Suprapubic skin (tissue), 3 donors: ENCODE results near the gene FSD2.

ENCODE experiments used
- EP300 ChIP-seq: sonication (generic); formaldehyde crosslinking; IDR thresholded peaks from one replicate; pipeline ENCODE4 v1.6.1; 2017; ENCODE audit warnings: antibody characterized with exemption
- POLR2A ChIP-seq, 2 donors: fragments of 450-650 bp; IDR thresholded peaks; one replicate each; pipeline ENCODE4 v1.6.1; 2017; ENCODE audit warnings: antibody characterized with exemption in 2 of 2, mild to moderate bottlenecking in 2 of 2, moderate library complexity in 2 of 2
- TF ChIP-seq, protein P1 (sequence below), 2 donors: fragments of 200-600 bp in 1 of 2; fragments of 450-650 bp in 1 of 2; sonication (generic) in 1 of 2; IDR thresholded peaks; one replicate each; pipeline ENCODE4 v1.5.1; 2016 to 2019; ENCODE audit warnings: antibody characterized with exemption in 2 of 2, mild to moderate bottlenecking in 1 of 2, moderate library complexity in 1 of 2

DNA sequence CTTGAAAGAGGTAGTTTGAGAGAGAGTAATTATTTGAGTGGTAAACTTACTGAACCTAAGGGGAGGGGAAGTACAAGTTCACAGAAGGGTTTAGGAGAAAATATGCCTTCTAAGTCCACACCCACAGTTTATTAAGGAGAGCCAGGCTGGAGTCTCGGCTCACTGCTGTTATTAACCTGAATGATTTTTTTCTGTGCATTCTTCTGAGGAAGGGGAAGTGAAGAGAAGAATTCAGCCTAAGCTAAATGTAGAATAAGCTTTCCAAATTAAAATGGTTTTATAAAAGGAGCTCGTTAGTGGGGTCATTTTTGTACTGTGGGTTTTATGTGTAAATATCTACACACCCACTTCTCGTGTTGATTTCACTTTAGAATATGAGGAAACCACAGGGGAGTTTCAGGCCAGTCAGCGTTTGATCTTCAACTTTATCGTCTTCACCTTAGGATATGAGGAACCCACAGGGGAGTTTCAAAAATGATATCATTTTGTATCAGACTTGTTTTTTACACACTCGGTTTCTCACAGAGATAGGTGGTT, 5.1 kb upstream of the FSD2 start:
- TF ChIP-seq, protein P1, sequence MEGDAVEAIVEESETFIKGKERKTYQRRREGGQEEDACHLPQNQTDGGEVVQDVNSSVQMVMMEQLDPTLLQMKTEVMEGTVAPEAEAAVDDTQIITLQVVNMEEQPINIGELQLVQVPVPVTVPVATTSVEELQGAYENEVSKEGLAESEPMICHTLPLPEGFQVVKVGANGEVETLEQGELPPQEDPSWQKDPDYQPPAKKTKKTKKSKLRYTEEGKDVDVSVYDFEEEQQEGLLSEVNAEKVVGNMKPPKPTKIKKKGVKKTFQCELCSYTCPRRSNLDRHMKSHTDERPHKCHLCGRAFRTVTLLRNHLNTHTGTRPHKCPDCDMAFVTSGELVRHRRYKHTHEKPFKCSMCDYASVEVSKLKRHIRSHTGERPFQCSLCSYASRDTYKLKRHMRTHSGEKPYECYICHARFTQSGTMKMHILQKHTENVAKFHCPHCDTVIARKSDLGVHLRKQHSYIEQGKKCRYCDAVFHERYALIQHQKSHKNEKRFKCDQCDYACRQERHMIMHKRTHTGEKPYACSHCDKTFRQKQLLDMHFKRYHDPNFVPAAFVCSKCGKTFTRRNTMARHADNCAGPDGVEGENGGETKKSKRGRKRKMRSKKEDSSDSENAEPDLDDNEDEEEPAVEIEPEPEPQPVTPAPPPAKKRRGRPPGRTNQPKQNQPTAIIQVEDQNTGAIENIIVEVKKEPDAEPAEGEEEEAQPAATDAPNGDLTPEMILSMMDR (IDR thresholded peaks at IDR 0.05) = no peak
- TF ChIP-seq POLR2A (IDR thresholded peaks at IDR 0.05) = no peak
- no peak for TF ChIP-seq EP300
